ENCODE data around the gene ARGLU1.

The ARGLU1 gene

DNA sequence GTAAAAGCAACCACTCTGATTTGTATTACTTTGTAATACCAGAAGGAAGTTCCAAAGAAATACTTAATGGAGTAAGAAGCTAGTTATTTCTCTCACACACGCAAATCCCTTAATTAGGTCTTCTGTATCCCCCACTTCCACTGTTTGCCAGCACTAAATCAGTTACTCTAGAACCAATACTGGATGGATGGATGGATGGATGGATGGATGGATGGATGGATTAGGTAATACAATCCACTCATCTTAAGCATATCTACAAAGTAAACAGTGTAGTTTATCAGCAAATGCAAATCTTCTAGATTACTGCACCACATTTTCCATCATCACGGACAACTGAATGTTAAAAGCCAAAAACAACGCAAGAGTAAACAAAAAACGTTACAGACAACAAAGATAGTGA, 27.3 kb downstream of the ARGLU1 start:
- DNase-seq: no peak

DNA sequence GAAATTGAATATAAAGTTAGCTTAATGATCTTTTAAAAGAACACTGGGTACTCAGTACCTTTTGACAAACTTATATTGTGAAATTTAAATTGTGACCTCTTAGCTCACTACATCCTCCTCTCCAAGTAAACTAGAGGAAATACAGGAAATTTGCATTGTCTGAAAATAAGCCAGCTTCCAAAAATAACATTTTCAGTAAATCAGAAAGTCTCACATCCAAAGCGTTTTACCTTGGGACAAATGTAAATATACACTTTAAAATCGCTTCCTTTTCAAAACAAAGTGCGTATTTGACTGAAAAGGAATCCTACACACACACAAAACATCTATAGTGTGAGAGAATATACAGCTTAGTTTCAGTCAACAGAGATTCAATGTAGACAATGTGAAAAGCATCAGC, 30.4 kb downstream of the ARGLU1 start:
- no peak for DNase-seq

DNA sequence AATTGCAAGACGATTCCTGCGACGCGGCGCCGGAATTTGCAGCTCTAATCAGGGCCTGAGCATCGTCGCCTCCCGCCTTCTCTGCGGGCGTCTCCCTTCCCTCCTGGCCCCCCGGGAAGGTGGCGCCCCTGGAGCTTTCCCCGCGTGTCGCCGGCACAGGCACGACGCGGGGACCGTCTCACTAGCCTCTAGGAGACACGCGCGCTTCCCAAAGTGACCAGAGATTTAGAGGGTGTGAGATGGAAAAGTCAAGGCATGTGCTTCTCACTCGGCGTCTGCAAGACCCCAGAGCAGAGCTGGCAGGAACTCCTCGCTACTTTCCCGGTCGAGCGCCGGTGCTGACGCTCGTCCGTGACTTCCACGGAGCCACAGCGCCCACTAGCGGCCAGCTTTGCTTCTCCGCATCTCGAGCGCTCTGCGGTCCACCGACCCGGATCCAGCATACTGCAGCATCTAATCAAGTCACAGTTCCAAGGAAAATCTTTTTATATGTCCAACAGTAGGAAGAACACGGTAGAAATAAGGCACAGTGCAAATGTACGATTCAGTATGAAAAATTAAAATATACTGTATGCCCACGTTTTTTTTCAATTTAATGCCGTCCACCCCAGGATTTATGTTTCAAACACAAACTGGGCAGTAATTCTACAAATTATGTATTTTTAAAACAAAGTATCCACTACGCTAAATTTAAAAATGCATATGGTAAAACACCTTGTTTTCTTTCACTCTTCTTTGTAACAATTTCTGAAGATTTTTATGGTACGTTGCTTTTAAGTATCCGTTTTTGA, 31.5 kb downstream of the ARGLU1 start:
- peak; percentile 84 to 87 for DNase-seq

DNA sequence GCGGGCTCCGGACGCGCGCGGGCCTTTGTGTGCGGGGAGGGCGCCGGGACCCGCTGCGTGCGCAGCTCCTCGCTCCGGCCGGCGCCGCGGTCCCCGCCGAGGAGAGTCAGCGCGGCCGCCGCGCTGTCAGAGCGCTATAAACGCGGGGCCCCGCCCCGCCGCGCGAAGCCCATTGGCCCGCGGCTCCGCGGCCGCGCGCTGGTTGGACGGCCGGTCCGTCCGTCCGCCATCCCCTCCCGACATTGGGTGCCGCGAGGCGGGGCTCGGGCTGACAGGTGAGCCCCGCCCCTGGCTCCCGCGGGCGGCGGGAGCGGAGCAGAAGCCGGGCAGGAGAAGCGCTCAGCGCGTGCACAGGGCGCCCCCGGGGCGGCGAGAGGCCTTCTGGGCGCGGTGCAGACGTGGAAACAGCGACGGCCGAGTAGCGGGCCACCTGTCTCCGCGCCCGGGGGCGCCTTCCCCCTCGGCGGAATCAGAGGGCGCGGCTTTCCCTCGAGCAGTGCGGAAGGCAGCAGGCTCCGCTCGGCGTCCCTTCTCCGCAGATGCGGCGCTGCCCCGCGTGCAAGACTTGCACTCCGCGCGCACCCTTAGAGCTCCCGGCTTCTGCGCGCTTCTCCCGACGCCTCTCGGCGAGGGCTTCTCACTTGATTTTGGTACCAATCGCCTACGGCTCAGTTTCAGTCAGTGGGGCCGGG, 32.2 kb downstream of the ARGLU1 start, which contains the start of gene EFNB2:
EFNB2 (minus strand) TSS at position 111 of the 692 bp plus-strand sequence. CDS start 698 bp downstream, outside the sequence.
- peak; percentile 95 to 98 for DNase-seq

DNA sequence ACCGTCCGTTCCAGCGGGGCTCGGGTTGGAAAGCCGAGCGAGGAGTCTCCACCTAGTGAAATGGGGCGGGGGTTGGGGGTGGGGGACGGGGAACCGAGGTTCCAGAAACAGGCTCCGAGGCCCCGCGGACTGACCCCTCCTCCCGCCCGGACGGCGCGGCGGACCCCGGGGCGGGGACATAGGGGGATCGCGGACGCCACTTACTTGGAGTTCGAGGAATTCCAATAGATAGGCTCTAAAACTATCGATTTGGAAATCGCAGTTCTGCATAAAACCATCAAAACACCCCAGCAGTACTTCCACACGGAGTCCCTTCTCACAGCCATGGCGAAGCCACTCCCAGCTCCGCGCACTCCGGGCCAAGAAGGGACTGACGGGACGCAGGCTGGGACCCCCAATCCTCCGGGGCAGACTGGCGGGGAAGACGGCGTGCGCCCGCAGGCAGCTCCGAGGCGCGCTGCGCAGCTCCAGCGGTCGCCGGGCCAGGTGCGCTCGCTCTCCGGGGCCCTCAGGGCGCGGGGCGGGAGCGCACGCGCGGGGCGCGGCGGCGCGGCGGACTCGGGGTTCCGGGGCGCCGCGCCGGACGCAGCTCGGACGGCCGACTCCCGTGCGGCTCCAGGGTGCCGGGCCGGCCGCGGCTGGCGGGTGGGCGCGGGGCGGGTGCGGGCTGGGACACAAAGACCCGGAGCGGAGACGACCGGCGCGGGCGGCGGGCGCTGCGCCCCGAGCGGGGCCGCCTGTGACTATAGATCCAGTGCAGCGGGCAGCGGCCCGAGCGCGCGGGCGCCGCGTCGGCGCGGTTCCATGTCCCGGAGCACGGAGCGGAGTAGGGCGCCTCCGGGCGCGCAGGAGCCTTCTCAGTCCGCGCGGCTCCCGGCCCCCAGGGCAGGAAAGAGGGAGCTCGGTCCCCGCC, 33.0 kb downstream of the ARGLU1 start:
- peak in 1 of 2 experiments; percentile 51 for DNase-seq

DNA sequence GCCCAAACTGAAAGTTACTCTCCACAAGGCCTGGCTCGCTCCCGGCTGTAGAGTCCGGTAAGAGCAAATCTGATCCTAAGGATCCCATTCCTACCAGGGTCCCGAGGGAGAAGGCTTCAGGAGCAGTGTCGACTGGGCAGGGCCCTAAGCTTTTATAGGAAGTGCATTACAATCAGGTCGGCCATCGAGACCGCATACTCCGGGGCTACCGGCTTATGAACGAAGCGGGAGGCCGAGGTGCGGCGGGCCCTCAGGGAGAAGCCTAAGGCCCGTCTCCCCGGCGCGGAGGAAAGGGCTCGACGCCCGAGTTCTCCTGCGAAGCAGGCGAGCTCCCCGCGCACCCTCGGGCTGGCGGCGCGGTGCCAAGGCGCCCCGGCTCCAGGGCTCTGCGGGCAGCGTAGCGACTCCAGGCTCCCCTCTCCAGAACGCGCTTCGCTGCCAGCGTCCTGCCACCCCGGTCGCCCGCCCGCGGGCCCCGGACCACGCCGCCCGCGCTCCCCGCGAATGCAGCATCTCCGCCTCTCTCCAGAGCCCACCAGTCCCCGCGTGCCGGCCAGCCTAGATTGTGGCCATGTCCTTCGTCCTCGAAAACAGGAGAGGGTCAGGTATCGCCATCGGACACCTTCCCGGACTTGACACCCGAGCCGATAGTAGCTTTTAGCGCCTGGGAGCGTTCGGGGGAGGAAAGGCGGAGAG, 33.8 kb downstream of the ARGLU1 start:
- peak in 1 of 2 experiments; percentile 76 for DNase-seq

DNA sequence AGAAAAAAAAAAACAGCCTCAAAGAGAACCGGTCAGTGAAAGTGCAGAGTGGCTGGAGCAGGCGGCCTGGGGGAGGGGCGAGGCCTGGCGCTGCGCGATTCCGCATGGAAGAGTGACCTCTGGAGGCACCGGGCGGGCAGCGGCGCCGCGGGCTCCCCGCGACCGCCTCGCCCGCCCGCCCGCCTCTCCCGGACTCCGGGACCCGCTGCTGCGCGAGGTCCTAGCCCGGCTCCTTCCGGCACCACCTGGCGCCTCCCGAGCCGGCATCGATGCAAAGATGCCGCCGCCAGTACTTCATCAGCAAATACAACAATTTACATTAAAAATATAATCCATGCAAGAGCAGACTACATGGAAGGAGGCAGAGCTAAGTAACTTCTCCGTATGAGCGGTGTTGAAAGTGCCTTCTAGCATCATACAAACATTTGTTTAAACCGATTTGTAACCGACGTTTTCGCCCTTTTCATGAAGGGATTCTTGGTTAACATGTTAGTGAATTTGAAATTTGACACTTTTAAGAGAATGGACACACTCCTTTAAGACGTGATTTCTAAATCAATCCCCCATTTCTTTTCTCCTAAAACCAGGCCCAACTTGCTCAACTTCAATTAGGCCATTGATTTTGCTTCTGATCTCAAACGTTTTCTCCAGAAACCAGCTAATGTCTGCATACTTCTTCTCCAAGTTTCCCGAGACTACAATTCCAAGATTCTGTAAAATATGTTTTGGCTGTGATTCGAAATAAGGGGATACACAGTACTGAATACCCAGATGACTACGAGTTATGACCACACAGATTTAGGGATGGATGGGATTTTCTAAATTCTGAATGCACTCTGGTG, 34.6 kb downstream of the ARGLU1 start:
- peak; percentile 62 to 74 for DNase-seq

DNA sequence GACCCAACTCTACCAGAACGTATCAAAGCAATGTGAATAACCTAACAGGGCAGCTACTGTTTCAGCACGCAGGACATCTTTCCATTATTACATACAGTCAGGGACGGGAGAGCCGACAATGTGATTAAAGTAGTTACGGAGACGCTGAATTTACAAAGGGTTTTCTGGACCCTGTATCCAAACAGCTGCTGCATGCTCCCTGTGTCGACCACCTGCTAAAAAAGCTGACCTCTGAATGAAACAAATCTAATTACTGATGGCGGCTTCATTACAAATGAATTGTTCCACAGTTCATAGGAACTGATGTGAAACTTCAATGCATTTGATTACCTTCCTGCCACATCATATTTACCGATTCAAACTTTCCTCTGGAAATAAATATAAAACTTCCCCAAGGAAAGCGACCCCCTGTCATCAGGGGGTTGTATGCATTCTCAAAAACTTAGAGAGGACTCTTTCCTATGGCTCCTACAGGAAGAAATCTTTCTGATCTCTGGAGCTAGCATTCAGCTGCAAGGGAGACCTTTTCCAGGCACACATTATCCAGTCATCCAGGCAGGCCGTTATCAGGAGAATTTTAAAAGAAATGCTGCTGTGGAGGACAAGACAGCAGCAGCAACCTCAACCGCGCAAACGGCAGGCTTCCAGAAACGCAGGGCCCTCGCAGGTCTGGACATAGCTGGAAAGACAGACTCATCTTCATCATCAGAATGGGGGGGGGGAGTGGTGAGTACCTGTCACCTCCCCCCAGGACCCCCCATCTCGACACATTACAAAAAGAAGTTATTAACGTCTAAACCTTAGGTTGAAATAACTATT, 35.6 kb downstream of the ARGLU1 start:
- DNase-seq: no peak

DNA sequence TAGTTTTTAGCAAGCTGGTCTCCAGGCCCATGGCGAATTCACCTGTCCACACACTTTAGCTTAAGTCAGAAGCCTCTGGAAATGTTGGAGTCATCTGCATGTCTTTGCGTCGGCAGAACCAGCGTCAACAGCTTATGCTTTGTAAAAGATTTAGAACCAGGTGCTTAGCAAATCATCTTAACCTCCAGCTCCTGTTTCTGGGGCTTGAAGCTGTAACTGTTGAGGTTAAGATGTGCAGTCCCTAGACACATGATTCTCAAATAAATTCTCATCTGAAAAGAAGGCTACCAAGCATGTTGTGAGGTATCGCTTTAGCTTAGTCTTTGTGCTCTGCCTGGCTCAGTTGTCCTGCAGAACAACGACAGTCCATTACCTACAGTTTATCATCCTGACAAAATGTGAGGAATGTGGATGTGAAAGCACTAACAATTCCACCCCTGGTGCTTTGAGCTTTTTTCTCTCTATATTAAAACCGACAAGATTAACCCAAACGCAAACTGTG, 36.9 kb downstream of the ARGLU1 start:
- DNase-seq: no peak

DNA sequence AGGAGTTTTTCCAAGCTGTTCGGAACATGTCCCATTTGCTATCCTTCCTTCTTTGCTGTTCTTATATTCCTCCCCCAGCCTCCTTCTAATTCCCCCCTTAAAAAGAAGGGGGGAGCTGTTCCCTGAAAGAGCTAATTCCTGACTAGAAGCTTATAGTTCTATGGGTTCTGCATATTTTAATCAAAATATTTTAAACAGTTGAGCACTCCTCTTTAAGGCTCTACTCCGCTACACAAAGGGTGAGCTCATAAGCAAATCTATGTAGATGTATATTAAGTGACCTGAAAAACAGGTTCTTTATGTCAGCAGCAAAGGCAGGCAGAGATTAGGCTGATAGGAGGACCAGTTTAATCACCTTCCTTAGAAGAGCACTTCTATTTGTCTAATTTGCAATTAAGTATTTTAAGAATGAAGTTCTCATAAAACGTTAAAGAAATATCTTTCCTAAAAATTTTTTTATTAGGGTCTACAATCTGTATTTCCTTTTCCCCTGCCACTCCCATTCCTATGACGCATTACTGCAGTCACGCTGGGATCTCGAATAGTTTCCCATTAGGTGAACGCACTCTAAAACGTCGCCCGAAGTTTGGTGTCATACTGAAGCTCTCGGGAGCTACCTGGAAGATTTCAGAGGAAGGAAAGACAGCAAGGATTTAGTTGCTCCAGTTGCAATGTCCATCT, 37.6 kb downstream of the ARGLU1 start:
- no peak for DNase-seq

DNA sequence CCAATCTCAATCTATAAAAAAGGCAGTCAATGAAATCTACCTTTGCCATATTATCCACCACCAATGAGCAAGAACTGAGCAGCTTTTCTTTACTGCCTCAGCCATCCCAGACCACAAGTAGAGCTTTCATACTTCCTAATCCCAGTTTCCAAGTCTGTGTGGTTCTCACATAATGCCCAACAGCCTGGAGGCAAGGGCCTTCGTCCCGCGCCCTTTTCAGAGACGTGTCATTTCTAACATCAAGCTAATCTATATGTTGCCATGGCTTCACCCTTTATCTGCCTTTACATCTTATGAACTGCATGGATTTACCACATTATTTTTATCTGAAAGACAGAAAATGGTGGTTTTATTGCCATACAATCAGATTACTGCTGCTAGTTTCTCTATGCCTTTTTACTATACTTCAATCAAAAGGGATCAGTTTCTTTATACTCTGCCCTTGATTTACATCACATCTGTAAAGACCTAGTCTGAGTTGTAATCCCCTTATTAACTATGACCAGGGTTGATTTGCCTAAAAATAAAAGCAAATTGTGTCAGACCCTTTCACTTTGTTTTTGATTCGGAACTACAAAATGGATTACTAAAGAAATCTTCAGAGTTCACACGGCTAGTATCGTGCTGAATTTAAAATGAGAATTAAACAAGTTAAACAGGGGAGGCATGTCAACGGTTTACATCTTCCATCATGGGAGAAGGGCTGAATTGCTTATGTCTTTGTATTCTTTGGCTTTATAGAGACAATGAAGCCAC, 38.3 kb downstream of the ARGLU1 start:
- no peak for DNase-seq

DNA sequence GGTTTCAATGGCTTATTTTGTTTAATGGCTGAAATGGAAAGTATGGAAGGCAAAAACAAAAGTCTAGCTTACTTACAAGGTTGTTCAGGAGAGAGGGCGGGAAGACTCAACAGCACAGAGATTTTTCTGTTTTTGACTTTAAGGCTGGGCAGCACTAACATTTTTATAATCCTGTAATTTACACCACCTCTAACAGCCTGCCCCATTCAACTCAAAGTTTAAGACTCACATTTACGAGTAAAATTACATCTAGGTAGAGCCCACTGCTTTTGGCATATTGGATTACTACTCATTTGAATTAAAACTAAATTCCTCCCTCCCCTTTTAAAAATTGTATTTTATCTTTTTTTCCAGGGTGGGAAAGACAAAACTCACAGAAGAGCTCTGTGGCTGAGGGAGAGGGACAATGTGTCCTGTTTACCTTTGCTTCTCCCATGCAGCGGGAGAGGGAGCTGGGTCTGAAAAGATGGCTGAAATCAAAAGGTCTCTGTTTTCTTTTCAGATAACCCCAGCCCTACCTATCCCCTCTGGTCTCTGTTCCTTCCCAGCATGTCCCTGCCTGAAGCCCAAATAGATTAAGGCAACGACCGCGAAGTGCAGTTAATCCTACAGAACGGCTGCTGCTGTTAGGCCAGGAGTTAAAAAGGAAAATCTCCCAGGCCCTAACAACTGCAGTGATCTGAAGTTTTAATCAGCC, 39.1 kb downstream of the ARGLU1 start:
- DNase-seq: no peak

DNA sequence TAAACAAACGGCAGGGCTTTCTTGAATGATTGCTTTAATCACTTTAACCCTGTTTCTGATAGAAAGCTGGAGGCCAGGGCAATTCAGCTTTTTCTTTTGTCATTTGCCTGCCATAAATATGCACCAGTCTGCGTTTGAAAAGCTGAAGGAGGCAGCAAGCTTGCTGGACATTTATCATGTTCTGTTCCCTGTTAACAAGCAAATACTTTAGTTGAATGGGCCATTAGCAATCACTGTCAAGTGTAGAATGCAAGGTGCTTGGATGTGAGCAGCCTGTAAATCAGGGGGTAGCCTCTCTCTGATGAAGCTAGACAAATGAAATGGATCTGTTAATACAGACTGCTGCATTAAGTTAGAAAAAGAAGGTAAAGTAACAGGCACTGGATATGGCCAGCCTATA, 40.1 kb downstream of the ARGLU1 start:
- DNase-seq: peak; percentile 62 to 74

DNA sequence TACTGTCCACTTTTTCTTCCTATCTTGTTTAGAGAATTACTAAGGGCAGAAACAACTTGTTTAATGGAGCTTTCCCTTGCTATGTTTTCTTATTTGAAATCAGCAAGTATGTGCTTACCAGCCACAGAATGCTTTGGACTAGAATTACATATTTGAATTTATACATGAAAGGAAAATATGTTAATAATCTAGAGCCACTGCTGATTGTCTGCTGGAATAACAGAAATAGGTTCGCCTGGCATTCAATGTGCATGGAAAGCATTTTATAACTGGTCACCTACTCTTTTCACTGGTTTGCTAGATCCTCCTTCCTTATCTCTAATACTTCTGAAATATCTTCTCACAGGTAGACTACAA, 40.5 kb downstream of the ARGLU1 start:
- peak in 1 of 2 experiments; percentile 74 for DNase-seq

DNA sequence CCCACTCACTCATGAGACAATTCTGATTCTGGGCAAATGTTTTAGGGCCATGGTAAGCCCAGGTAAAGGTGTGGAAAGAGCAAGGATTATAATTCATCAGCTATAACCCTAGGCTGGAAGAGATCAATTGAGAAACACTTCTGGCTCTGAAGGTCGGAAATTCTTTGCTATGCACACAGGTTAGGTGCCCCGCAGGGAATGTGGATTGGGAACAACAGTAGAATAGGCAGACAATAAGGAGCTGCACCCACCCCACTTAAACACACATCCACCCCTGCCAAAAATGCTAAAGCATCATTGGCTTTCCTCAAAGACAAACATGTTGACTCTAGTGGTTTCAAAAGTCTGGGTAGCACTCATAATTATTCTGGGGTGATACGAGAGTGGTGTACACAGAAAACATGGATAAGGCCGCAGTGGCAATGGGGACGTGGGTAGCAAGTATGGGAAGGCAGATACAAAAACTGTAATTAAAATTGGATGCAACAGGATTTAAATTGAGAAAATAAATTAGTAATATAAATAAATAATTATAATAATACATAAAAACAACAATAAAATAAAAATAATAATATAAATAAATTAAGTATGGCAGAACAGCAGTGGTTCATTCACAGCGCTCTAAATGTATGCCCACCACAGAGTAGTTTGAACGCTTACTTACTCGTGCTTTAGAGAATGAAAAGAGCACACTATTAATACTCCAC, 41.0 kb downstream of the ARGLU1 start:
- DNase-seq: no peak

DNA sequence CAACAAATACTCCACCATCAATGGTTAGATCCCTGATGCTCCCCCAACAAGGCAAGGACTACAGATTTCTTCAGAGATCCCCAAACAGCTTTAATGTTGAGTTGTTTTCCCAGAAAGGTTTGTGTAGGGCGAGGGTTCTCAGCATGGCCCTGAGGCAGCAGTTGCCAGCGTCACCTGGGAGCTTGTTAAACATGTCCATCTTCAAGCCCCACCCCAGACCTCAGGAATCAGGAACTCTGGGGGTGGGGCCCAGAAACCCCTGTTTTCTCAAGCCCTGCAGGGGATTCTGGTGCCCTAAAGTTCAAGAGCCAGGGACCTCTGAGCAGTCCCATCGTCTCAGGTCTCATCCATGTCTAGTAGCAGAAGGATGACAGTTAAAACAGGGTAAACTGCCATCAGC, 42.1 kb downstream of the ARGLU1 start:
- no peak for DNase-seq

DNA sequence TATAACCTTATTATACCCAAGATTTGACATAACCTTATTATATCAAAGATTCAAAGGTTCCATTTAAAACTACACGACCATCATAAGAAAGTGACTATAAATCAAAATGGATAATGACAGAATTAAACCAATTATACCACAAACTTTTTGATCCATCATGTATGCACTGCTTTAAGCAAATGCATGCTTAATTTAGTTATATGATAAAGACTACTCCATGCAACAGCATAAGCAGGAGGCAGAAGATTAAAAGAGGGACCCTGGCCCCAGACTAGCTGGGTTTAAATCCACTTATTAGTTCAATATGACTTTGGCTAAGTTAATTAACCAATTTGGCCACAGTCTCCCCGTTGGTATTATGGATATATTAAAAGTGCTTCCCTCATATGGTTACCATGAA, 43.8 kb downstream of the ARGLU1 start:
- no peak for DNase-seq

DNA sequence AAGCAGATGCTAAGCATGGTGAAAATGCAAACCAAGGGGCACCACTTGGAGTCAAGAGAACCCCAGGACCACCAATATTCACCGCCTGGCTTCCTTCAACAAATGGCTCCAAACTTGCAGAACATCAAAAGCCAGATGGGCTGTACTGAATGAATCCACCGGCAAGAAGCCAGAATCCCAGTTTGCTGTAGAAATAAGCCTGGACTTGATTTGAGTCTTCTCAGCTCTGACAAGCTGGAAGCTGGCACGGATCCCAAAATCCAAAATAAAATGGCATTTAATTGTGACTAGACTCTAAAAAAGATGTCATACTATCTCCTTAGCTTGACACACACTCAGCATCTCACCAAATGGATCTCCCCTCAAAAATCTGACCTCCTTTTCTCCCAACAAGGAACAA, 44.4 kb downstream of the ARGLU1 start:
- DNase-seq: no peak
